OCI-LY7 (cell line): Measurements from ENCODE around the gene AXIN2. TPM values are rescaled to one million over a fixed set of nuclear protein-coding genes. Genes with fewer than 3 reads are reported as not detected.

ENCODE experiments used
- BruUV-seq: library from RNA; stranded (reverse); fragments of 400-500 nt; replicated peaks from 2 replicates; lab custom pipeline; 2021; lab: Mats Ljungman, UMichigan
- CTCF ChIA-PET: fragments of 300-600 bp; sonication (Branson Sonifier 250); formaldehyde crosslinking; loops from one replicate; lab custom pipeline; 2022; ENCODE audit warnings: antibody characterized with exemption; ENCODE audit not compliant: unreplicated experiment; lab: Charles Lee
- POLR2A ChIA-PET: fragments of 300-600 bp; sonication (Branson Sonifier 250); formaldehyde crosslinking; loops from one replicate; lab custom pipeline; 2022; ENCODE audit warnings: antibody characterized with exemption; lab: Charles Lee
- DNase-seq: peaks from one replicate; pipeline ENCODE4 v3.0.0-alpha.2; 2015; ENCODE audit warnings: low spot score
- H2AFZ ChIP-seq: fragments of 200-600 bp; sonication (generic), shearing (Covaris generic); 2 replicates; pipeline ENCODE4 v1.6.1; 2014; ENCODE audit warnings: mild to moderate bottlenecking, antibody characterized with exemption, low read length, moderate library complexity
- H3K27ac ChIP-seq: fragments of 200-600 bp; sonication (generic); 2 replicates; pipeline ENCODE4 v1.5.1; 2014; ENCODE audit warnings: mixed run types, low read depth, mild to moderate bottlenecking, moderate library complexity, low read length, inconsistent platforms; ENCODE audit not compliant: poor library complexity, severe bottlenecking
- H3K36me3 ChIP-seq: fragments of 200-600 bp; sonication (generic); 2 replicates; pipeline ENCODE4 v1.6.1; 2014; ENCODE audit warnings: mild to moderate bottlenecking, antibody characterized with exemption, low read length, moderate library complexity, mixed read lengths; ENCODE audit not compliant: insufficient read depth
- H3K4me1 ChIP-seq: fragments of 200-600 bp; sonication (generic); 2 replicates; pipeline ENCODE4 v1.5.1; 2014; ENCODE audit warnings: mild to moderate bottlenecking, low read length; ENCODE audit not compliant: insufficient read depth, poor library complexity, severe bottlenecking
- H3K4me2 ChIP-seq: fragments of 200-600 bp; sonication (generic); 2 replicates; pipeline ENCODE4 v1.6.1; 2014; ENCODE audit warnings: mild to moderate bottlenecking, low read length
- H3K4me3 ChIP-seq: fragments of 200-600 bp; sonication (generic); 2 replicates; pipeline ENCODE4 v1.5.1; 2014; ENCODE audit warnings: mild to moderate bottlenecking, low read depth, low read length; ENCODE audit not compliant: poor library complexity, severe bottlenecking
- H3K79me2 ChIP-seq: fragments of 200-600 bp; sonication (generic); 2 replicates; pipeline ENCODE4 v1.6.1; 2016; ENCODE audit warnings: low read depth, mild to moderate bottlenecking, low read length, moderate library complexity, mixed read lengths; ENCODE audit not compliant: insufficient read depth
- H3K9me2 ChIP-seq: fragments of 200-600 bp; sonication (generic); 2 replicates; pipeline ENCODE4 v1.6.1; 2016; ENCODE audit warnings: mild to moderate bottlenecking, low read length, mixed read lengths; ENCODE audit not compliant: insufficient read depth
- H3K9me3 ChIP-seq: fragments of 200-600 bp; sonication (generic); 2 replicates; pipeline ENCODE4 v1.6.1; 2014; ENCODE audit warnings: mild to moderate bottlenecking, mixed run types, low read length, mixed read lengths
- H4K20me1 ChIP-seq: fragments of 200-600 bp; sonication (generic); 2 replicates; pipeline ENCODE4 v1.6.1; 2014; ENCODE audit warnings: mild to moderate bottlenecking, antibody characterized with exemption, low read length, moderate library complexity, mixed read lengths; ENCODE audit not compliant: insufficient read depth
- EZH2phosphoT487 ChIP-seq: fragments of 200-600 bp; sonication (generic); IDR thresholded peaks from 2 replicates; pipeline ENCODE4 v1.6.1; 2018; ENCODE audit warnings: low read depth, borderline replicate concordance, mild to moderate bottlenecking, mixed run types, antibody characterized with exemption, low read length, moderate library complexity, mixed read lengths
- intact Hi-C: fragments of 100-400 bp; cut with micrococcal nuclease; formaldehyde crosslinking; loops from one replicate; pipeline ENCODE4 v1.10.0; 2022; ENCODE audit not compliant: unreplicated experiment
- total RNA-seq, 2 experiments: library from RNA; depleted of rRNA in 1 of 2; stranded (reverse); fragments of >200 nt in 1 of 2; shearing (Covaris generic) in 1 of 2; gene quantifications; 2 replicates each; pipeline ENCODE4 v1.2.3, GENCODE V29; 2014 to 2022
- TF ChIP-seq, protein P1 (sequence below): fragments of 200-600 bp; sonication (generic); conservative IDR thresholded peaks from 2 replicates; pipeline ENCODE4 v1.5.1; 2014; ENCODE audit warnings: mild to moderate bottlenecking, antibody characterized with exemption, low read length, moderate library complexity, mixed read lengths

Gene AXIN2
- total RNA-seq, 2 experiments from 2014 or later = 8.5 TPM

DNA sequence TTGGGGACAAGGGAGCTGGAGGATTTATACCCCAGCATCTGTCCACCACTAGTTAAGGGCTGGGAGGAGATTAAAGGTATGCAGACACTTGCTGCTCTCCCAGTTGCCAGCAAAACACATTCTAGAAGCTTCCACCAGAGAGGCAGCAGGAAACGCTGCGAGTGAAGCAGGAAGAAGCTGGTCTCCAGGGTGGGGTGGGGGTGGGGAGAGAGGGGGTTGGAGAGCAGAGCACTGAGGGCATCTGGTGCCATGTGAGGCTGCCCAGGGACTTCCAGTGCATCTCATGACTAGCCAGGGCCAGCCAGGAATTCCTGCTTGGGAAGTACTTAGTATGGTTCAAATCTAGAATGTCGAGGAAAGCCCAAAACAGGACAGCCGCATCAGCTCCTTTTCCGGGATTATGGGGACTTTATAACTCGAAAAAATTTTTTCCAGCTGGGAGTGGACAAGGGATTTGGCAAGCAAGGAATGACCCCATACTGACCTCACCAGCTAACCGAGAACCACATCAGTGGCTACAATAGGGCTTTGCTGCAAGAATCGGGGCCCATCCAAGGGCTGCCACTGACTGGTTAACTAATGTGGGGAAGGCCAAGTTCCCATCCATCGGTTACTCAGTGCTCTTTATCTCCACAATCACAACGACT is 26.2 kb upstream of the AXIN2 start:
- Histone ChIP-seq H3K4me3 (no peak overlapping the region), H2AFZ (no peak overlapping the region), H3K4me1 (no peaks in the 10 kb centered on the region), H3K36me3 (no peaks in the 10 kb centered on the region), H3K79me2 (no peaks in the 10 kb centered on the region), H3K27ac (no peak overlapping the region), H3K9me2 (no peaks in the 10 kb centered on the region), H4K20me1 (no peaks in the 10 kb centered on the region), H3K9me3 (no peaks in the 10 kb centered on the region), H3K4me2 (no peak overlapping the region)
- no TSS peak for BruUV-seq
- TF ChIP-seq, protein P1, sequence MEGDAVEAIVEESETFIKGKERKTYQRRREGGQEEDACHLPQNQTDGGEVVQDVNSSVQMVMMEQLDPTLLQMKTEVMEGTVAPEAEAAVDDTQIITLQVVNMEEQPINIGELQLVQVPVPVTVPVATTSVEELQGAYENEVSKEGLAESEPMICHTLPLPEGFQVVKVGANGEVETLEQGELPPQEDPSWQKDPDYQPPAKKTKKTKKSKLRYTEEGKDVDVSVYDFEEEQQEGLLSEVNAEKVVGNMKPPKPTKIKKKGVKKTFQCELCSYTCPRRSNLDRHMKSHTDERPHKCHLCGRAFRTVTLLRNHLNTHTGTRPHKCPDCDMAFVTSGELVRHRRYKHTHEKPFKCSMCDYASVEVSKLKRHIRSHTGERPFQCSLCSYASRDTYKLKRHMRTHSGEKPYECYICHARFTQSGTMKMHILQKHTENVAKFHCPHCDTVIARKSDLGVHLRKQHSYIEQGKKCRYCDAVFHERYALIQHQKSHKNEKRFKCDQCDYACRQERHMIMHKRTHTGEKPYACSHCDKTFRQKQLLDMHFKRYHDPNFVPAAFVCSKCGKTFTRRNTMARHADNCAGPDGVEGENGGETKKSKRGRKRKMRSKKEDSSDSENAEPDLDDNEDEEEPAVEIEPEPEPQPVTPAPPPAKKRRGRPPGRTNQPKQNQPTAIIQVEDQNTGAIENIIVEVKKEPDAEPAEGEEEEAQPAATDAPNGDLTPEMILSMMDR = no peak
- no peak for TF ChIP-seq EZH2phosphoT487
- ChIA-PET CTCF (no interaction called here), POLR2A (interaction anchor here (0.5 kb wide), 1 partner anchor 16 kb away, joined by 3 read pairs; no protein-coding TSS in a partner anchor)
- intact Hi-C loops = no loop called here
- DNase-seq = no peak

DNA sequence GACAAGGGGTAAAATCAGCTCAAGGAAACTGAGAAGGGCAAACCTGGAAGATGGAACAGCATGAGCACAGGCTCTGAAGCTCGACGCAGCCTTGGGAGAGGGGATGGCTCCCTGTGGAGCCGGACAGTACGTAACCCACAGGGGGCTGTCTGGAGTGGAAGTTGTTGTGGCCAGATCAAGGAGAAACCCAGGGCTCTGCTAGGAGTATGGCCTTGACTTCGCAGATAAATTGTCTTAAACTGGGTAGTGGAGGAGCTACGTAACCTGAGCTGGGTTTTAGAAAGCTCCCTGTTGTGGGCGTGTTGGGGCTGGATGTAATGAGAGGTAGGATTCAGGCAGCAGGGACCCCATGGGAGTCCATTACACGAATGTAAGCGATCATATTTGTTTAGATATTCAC is 25.5 kb upstream of the AXIN2 start:
- H3K4me2 ChIP-seq = no peak overlapping the region
- DNase-seq = no peak
- H3K4me3 ChIP-seq = no peak overlapping the region
- no peaks in the 10 kb centered on the region for H4K20me1 ChIP-seq
- H3K4me1 ChIP-seq = no peaks in the 10 kb centered on the region
- no peaks in the 10 kb centered on the region for H3K79me2 ChIP-seq
- POLR2A ChIA-PET = interaction anchor here (0.5 kb wide), 1 partner anchor 16 kb away, joined by 3 read pairs; no protein-coding TSS in a partner anchor
- H3K9me3 ChIP-seq = no peaks in the 10 kb centered on the region
- CTCF ChIA-PET = no interaction called here
- TF ChIP-seq, protein P1 = no peak
- TF ChIP-seq EZH2phosphoT487 = no peak
- BruUV-seq = no TSS peak
- H3K9me2 ChIP-seq = no peaks in the 10 kb centered on the region
- no peaks in the 10 kb centered on the region for H3K36me3 ChIP-seq
- intact Hi-C loops = no loop called here
- H3K27ac ChIP-seq = no peak overlapping the region
- no peak overlapping the region for H2AFZ ChIP-seq
